Transverse colon (tissue), 3 donors: Measurements from ENCODE around the gene TNFRSF1B.

Experiments used
- POLR2A ChIP-seq: fragments of 450-650 bp; IDR thresholded peaks from one replicate; pipeline ENCODE4 v1.6.1; 2016; ENCODE audit warnings: antibody characterized with exemption, mild to moderate bottlenecking, moderate library complexity
- TF ChIP-seq, protein P1 (sequence below), 5 experiments: fragments of 200-600 bp in 3 of 5; fragments of 450-650 bp in 2 of 5; sonication (generic) in 3 of 5; IDR thresholded peaks; 1 replicate in 2 of 5; 2 replicates in 3 of 5; pipeline ENCODE4 v1.5.1; 2016 to 2017; ENCODE audit warnings: antibody characterized with exemption in 5 of 5, inconsistent platforms in 3 of 5, mild to moderate bottlenecking in 2 of 5, moderate library complexity in 1 of 5

DNA sequence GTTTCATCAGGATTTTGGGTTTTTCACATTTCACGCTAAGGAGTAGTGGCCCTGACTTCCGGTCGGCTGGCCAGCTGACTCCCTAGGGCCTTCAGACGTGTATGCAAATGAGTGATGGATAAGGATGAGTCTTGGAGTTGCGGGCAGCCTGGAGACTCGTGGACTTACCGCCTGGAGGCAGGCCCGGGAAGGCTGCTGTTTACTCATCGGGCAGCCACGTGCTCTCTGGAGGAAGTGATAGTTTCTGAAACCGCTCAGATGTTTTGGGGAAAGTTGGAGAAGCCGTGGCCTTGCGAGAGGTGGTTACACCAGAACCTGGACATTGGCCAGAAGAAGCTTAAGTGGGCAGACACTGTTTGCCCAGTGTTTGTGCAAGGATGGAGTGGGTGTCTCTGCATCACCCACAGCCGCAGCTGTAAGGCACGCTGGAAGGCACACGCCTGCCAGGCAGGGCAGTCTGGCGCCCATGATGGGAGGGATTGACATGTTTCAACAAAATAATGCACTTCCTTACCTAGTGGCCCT, 23.1 kb upstream of the TNFRSF1B start:
- TF ChIP-seq, protein P1, sequence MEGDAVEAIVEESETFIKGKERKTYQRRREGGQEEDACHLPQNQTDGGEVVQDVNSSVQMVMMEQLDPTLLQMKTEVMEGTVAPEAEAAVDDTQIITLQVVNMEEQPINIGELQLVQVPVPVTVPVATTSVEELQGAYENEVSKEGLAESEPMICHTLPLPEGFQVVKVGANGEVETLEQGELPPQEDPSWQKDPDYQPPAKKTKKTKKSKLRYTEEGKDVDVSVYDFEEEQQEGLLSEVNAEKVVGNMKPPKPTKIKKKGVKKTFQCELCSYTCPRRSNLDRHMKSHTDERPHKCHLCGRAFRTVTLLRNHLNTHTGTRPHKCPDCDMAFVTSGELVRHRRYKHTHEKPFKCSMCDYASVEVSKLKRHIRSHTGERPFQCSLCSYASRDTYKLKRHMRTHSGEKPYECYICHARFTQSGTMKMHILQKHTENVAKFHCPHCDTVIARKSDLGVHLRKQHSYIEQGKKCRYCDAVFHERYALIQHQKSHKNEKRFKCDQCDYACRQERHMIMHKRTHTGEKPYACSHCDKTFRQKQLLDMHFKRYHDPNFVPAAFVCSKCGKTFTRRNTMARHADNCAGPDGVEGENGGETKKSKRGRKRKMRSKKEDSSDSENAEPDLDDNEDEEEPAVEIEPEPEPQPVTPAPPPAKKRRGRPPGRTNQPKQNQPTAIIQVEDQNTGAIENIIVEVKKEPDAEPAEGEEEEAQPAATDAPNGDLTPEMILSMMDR (IDR thresholded peaks at IDR 0.05) = peak in 1 of 5 experiments; percentile 17
- no peak for TF ChIP-seq POLR2A
